SK-N-MC (cell line): ENCODE data around the gene TEX261.
"Not testable (repeated sequence)": the region's sequence is repeated elsewhere in the genome, so short reads cannot be mapped to it uniquely, and the experiment has no call there.

Experiments used
- EZH2 ChIP-seq: fragments of 200-600 bp; sonication (generic); IDR thresholded peaks from one replicate; pipeline ENCODE4 v1.6.1; 2017; ENCODE audit warnings: antibody characterized with exemption
- FOXP2 ChIP-seq: optimal IDR thresholded peaks from 2 replicates; pipeline ENCODE3; 2011; ENCODE audit warnings: mild to moderate bottlenecking, moderate library complexity; ENCODE audit not compliant: insufficient read depth; ENCODE audit errors: extremely low read length, control extremely low read depth
- POLR2AphosphoS5 ChIP-seq: IDR thresholded peaks from 2 replicates; pipeline ENCODE4 v1.6.1; 2012; ENCODE audit warnings: mild to moderate bottlenecking, low read depth, low read length, borderline replicate concordance

DNA sequence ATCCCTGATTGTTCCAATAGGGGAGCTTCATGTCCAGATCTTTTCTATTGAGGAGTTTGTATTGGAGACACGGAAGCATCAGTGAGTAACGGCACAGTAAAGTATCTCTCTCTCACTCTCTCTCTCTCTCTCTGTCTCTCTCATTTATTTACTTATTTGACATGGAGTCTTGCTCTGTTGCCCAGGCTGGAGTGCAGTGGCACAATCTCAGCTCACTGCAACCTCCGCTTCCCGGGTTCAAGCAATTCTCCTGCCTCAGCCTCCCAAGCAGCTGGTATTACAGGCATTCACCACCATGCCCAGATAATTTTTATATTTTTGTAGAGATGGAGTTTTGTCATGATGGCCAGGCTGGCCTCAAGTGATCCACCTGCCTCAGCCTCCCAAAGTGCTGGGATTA, 4.2 kb upstream of the TEX261 start:
- not testable (repeated sequence) for TF ChIP-seq EZH2, POLR2AphosphoS5, FOXP2
